IMR-90 (cell line): Measurements from ENCODE around the gene TCF4. TPM values are rescaled to one million over a fixed set of nuclear protein-coding genes. Genes with fewer than 3 reads are reported as not detected.

Source experiments
- ATAC-seq: fragments of 200-7000 bp; cut with Tn5 transposase; 2 replicates; pipeline ENCODE4 v1.9.1; 2020; ENCODE audit warnings: low read depth, mild to moderate bottlenecking, moderate library complexity
- BruUV-seq: library from RNA; stranded (reverse); fragments of 400-500 nt; replicated peaks from 2 replicates; lab custom pipeline; 2021; lab: Mats Ljungman, UMichigan
- CTCF ChIA-PET: fragments of 300-600 bp; formaldehyde crosslinking; extraction: SDS; loops from one replicate; lab custom pipeline; 2021; ENCODE audit warnings: antibody characterized with exemption; lab: Yijun Ruan, JAX
- POLR2A ChIA-PET: fragments of 300-600 bp; sonication (Branson Sonifier 250); formaldehyde crosslinking; loops from one replicate; lab custom pipeline; 2022; ENCODE audit warnings: antibody characterized with exemption; ENCODE audit not compliant: unreplicated experiment; lab: Charles Lee
- DNase-seq: peaks from one replicate; pipeline ENCODE4 v3.0.0; 2013
- H2AFZ ChIP-seq: replicated peaks from 2 replicates; pipeline ENCODE3; 2013; ENCODE audit warnings: low read length, mild to moderate bottlenecking; ENCODE audit not compliant: poor library complexity
- H2AK5ac ChIP-seq: 2 replicates; pipeline ENCODE4 v1.6.1; 2013; ENCODE audit warnings: low read depth, low read length, inconsistent platforms
- H2AK9ac ChIP-seq: replicated peaks from 2 replicates; pipeline ENCODE3; 2013; ENCODE audit warnings: mild to moderate bottlenecking, low read depth, low read length, moderate library complexity; ENCODE audit not compliant: poor library complexity
- H2BK120ac ChIP-seq: 2 replicates; pipeline ENCODE4 v1.6.1; 2013; ENCODE audit warnings: low read depth, low read length, inconsistent platforms
- H2BK15ac ChIP-seq: 3 replicates; pipeline ENCODE4 v1.6.1; 2013; ENCODE audit warnings: low read depth, low read length, inconsistent platforms
- H2BK20ac ChIP-seq: 2 replicates; pipeline ENCODE4 v1.6.1; 2013; ENCODE audit warnings: low read depth, mild to moderate bottlenecking, inconsistent platforms, low read length, moderate library complexity
- H2BK5ac ChIP-seq: 2 replicates; pipeline ENCODE4 v1.6.1; 2013; ENCODE audit warnings: mild to moderate bottlenecking, low read depth, low read length, inconsistent platforms; ENCODE audit not compliant: poor library complexity, severe bottlenecking
- H3K14ac ChIP-seq: replicated peaks from 2 replicates; pipeline ENCODE4 v1.6.1; 2013; ENCODE audit warnings: low read depth, low read length, inconsistent platforms
- H3K18ac ChIP-seq: 2 replicates; pipeline ENCODE4 v1.6.1; 2013; ENCODE audit warnings: low read depth, low read length, control low read depth
- H3K23ac ChIP-seq: 2 replicates; pipeline ENCODE4 v1.6.1; 2013; ENCODE audit warnings: low read depth, low read length, inconsistent platforms
- H3K27ac ChIP-seq: 2 replicates; pipeline ENCODE4 v1.5.1; 2013; ENCODE audit warnings: mild to moderate bottlenecking, control low read depth, low read length; ENCODE audit not compliant: insufficient read depth
- H3K27me3 ChIP-seq: 2 replicates; pipeline ENCODE4 v1.6.1; 2013; ENCODE audit warnings: low read length; ENCODE audit not compliant: control insufficient read depth, insufficient read depth
- H3K36me3 ChIP-seq: 2 replicates; pipeline ENCODE4 v1.6.1; 2013; ENCODE audit warnings: low read length, mixed read lengths; ENCODE audit not compliant: control insufficient read depth, insufficient read depth
- H3K4ac ChIP-seq: 2 replicates; pipeline ENCODE4 v1.6.1; 2013; ENCODE audit warnings: low read depth, low read length, inconsistent platforms
- H3K4me1 ChIP-seq: 2 replicates; pipeline ENCODE4 v1.6.1; 2013; ENCODE audit warnings: low read length, mixed read lengths; ENCODE audit not compliant: control insufficient read depth, insufficient read depth
- H3K4me2 ChIP-seq: 2 replicates; pipeline ENCODE4 v1.6.1; 2013; ENCODE audit warnings: low read depth, mild to moderate bottlenecking, control low read depth, low read length, moderate library complexity
- H3K4me3 ChIP-seq: 2 replicates; pipeline ENCODE4 v1.5.1; 2013; ENCODE audit warnings: low read depth, mild to moderate bottlenecking, control low read depth, low read length, moderate library complexity; ENCODE audit not compliant: insufficient read depth
- H3K56ac ChIP-seq: 2 replicates; pipeline ENCODE4 v1.6.1; 2013; ENCODE audit warnings: low read length, inconsistent platforms; ENCODE audit not compliant: insufficient read depth; ENCODE audit errors: extremely low read depth
- H3K79me1 ChIP-seq, 2 experiments: 2 replicates each; pipeline ENCODE4 v1.6.1; 2013; ENCODE audit warnings: low read length in 2 of 2, inconsistent platforms in 1 of 2, low read depth in 1 of 2
- H3K9ac ChIP-seq: 2 replicates; pipeline ENCODE4 v1.6.1; 2013; ENCODE audit warnings: low read depth, low read length, control low read depth
- H3K9me1 ChIP-seq: 2 replicates; pipeline ENCODE4 v1.6.1; 2013; ENCODE audit warnings: low read length, inconsistent platforms; ENCODE audit not compliant: insufficient read depth
- H3K9me3 ChIP-seq: 2 replicates; pipeline ENCODE4 v1.6.1; 2013; ENCODE audit warnings: low read length; ENCODE audit not compliant: control insufficient read depth, insufficient read depth
- H4K20me1 ChIP-seq: 2 replicates; pipeline ENCODE4 v1.6.1; 2013; ENCODE audit warnings: low read length, inconsistent platforms; ENCODE audit not compliant: insufficient read depth
- H4K5ac ChIP-seq: 2 replicates; pipeline ENCODE4 v1.6.1; 2013; ENCODE audit warnings: mild to moderate bottlenecking, low read depth, low read length, control low read depth
- H4K8ac ChIP-seq, 2 experiments: 2 replicates each; pipeline ENCODE4 v1.6.1; 2013; ENCODE audit warnings: low read depth in 2 of 2, low read length in 2 of 2, control low read depth in 1 of 2, inconsistent platforms in 1 of 2
- H4K91ac ChIP-seq: 2 replicates; pipeline ENCODE4 v1.6.1; 2013; ENCODE audit warnings: low read depth, low read length, inconsistent platforms; ENCODE audit not compliant: insufficient read depth
- BHLHE40 ChIP-seq: fragments of 150-350 bp; IDR thresholded peaks from 2 replicates; pipeline ENCODE4 v1.6.1; 2016; ENCODE audit warnings: mild to moderate bottlenecking, low read depth, low read length
- CEBPB ChIP-seq: IDR thresholded peaks from 2 replicates; pipeline ENCODE4 v1.6.1; 2012; ENCODE audit warnings: low read depth, low read length, improper control_type of control experiment
- CHD1 ChIP-seq: IDR thresholded peaks from 2 replicates; pipeline ENCODE4 v1.6.1; 2012; ENCODE audit warnings: low read depth, low read length, improper control_type of control experiment
- CTCF ChIP-seq: conservative IDR thresholded peaks from 2 replicates; pipeline ENCODE4 v1.5.1; 2012; ENCODE audit warnings: mild to moderate bottlenecking, low read depth, low read length, improper control_type of control experiment
- ELK1 ChIP-seq: fragments of 150-350 bp; IDR thresholded peaks from 2 replicates; pipeline ENCODE4 v1.6.1; 2016; ENCODE audit warnings: low read depth, mild to moderate bottlenecking, low read length, moderate library complexity, borderline replicate concordance
- FOS ChIP-seq: fragments of 150-350 bp; IDR thresholded peaks from 2 replicates; pipeline ENCODE4 v1.6.1; 2016; ENCODE audit warnings: low read depth, low read length
- MAFK ChIP-seq: IDR thresholded peaks from 2 replicates; pipeline ENCODE4 v1.6.1; 2012; ENCODE audit warnings: low read depth, low read length, improper control_type of control experiment
- MAZ ChIP-seq: IDR thresholded peaks from 2 replicates; pipeline ENCODE4 v1.6.1; 2012; ENCODE audit warnings: low read depth, mild to moderate bottlenecking, low read length, improper control_type of control experiment, moderate library complexity, borderline replicate concordance
- MXI1 ChIP-seq: IDR thresholded peaks from 2 replicates; pipeline ENCODE4 v1.6.1; 2012; ENCODE audit warnings: low read depth, mild to moderate bottlenecking, low read length, moderate library complexity, borderline replicate concordance
- NFE2L2 ChIP-seq: fragments of 150-350 bp; IDR thresholded peaks from 2 replicates; pipeline ENCODE4 v1.6.1; 2016; ENCODE audit warnings: low read depth, mild to moderate bottlenecking, low read length
- POLR2A ChIP-seq: IDR thresholded peaks from 2 replicates; pipeline ENCODE4 v1.6.1; 2012; ENCODE audit warnings: mild to moderate bottlenecking, low read depth, low read length
- RAD21 ChIP-seq: IDR thresholded peaks from 2 replicates; pipeline ENCODE4 v1.6.1; 2012; ENCODE audit warnings: low read length, improper control_type of control experiment
- RCOR1 ChIP-seq: IDR thresholded peaks from 2 replicates; pipeline ENCODE4 v1.6.1; 2012; ENCODE audit warnings: mild to moderate bottlenecking, low read length, improper control_type of control experiment; ENCODE audit not compliant: insufficient replicate concordance
- RFX5 ChIP-seq: IDR thresholded peaks from 2 replicates; pipeline ENCODE4 v1.8.0; 2012; ENCODE audit warnings: low read depth, mild to moderate bottlenecking, low read length, moderate library complexity
- SMC3 ChIP-seq: fragments of 150-350 bp; IDR thresholded peaks from 2 replicates; pipeline ENCODE4 v1.6.1; 2016; ENCODE audit warnings: low read depth, mild to moderate bottlenecking, antibody characterized with exemption, low read length, moderate library complexity
- USF2 ChIP-seq: fragments of 150-350 bp; IDR thresholded peaks from 2 replicates; pipeline ENCODE4 v1.6.1; 2017; ENCODE audit warnings: mild to moderate bottlenecking, antibody characterized with exemption, low read length, low read depth
- WGBS, 2 experiments: methylation state at CpG; one replicate each; pipeline versions ENCODE4 v1.1.5 to v1.1.7; 2013; ENCODE audit warnings: missing lambda C conversion rate in 2 of 2; ENCODE audit not compliant: insufficient read length in 1 of 2; ENCODE audit errors: extremely low coverage in 2 of 2; 5-methylcytosine and 5-hydroxymethylcytosine counted together
- dilution Hi-C: fragments of 300-500 bp; cut with HindIII; formaldehyde crosslinking; loops from one replicate; pipeline ENCODE4 v1.14.3; 2018; ENCODE audit warnings: low sequenced_read_pairs; ENCODE audit not compliant: unreplicated experiment
- in situ Hi-C: fragments of 300-500 bp; cut with MboI; formaldehyde crosslinking; loops from 3 replicates; pipeline ENCODE4 v1.14.3; 2019; ENCODE audit warnings: low sequenced_read_pairs, inconsistent platforms, mixed read lengths
- intact Hi-C: fragments of 100-400 bp; cut with micrococcal nuclease; formaldehyde crosslinking; loops from 2 replicates; pipeline ENCODE4 v1.10.0; 2022
- polyA plus RNA-seq, 3 experiments: library from polyadenylated mRNA; depleted of rRNA; stranded (reverse); fragments of >200 nt; gene quantifications; 2 replicates each; pipeline ENCODE4 v1.2.3, GENCODE V29; 2012; ENCODE audit warnings: low replicate concordance in 1 of 3
- total RNA-seq: library from RNA; depleted of rRNA; stranded (reverse); fragments of >200 nt; gene quantifications from 2 replicates; pipeline ENCODE4 v1.2.3, GENCODE V29; 2012

TCF4 gene
- total and polyA plus RNA-seq, 2 of the 4 experiments (the other 2 are of a cell fraction) = 30.0 to 87.1 TPM

GRCh38 chr18:55634545-55634944, 46.6 kb upstream of the TCF4 start:
- H3K4ac ChIP-seq = peak overlapping the region; percentile 69; the same call in 1 of the 2 replicates
- H2AK5ac ChIP-seq = no peak overlapping the region
- peak overlapping the region; percentile 42 for H2BK5ac ChIP-seq
- intact Hi-C loops (no loop called here), dilution Hi-C loops (no loop called here), in situ Hi-C loops (no loop called here)
- TF ChIP-seq NFE2L2 (no peak), CEBPB (peak; percentile 96), SMC3 (no peak), ELK1 (no peak), POLR2A (no peak), BHLHE40 (0 out of 2 replicates have a peak, but pooled peaks have one; percentile 22), USF2 (no peak), RFX5 (no peak), CHD1 (no peak), RCOR1 (no peak), CTCF (no peak), MAZ (no peak), MAFK (no peak), MXI1 (no peak), RAD21 (no peak), FOS (peak; percentile 56; the same call in 1 of the 2 replicates)
- no peaks in the 10 kb centered on the region for H4K20me1 ChIP-seq
- no peaks in the 10 kb centered on the region for H3K79me1 ChIP-seq
- DNase-seq (peak; percentile 84), ATAC-seq (peak; percentile 70)
- H2BK15ac ChIP-seq = no peak overlapping the region
- H4K8ac ChIP-seq = 0 out of 4 replicates have a peak overlapping the region, but pooled peaks have one; percentile 5 to 71
- no peak overlapping the region for H4K5ac ChIP-seq
- H3K18ac ChIP-seq = no peak overlapping the region
- no peak overlapping the region for H3K9ac ChIP-seq
- H3K14ac ChIP-seq = no peak overlapping the region
- H2AFZ ChIP-seq = no peak overlapping the region
- BruUV-seq = no TSS peak
- H4K91ac ChIP-seq = no peak overlapping the region
- H3K9me1 ChIP-seq = peaks cover 3% of the 10 kb centered on the region; the same call in 1 of the 2 replicates
- no peaks in the 10 kb centered on the region for H3K36me3 ChIP-seq
- H3K4me3 ChIP-seq = no peak overlapping the region
- H2BK120ac ChIP-seq = peak overlapping the region; percentile 74; the same call in 1 of the 2 replicates
- H3K27ac ChIP-seq = no peak overlapping the region
- WGBS, 2 experiments = 42% methylated on average over 2 of the region's 3 CpGs; no CpG with 5 or more reads in 1 of the 2 experiments
- peaks cover 3% of the 10 kb centered on the region; the same call in 1 of the 2 replicates for H3K4me1 ChIP-seq
- H3K9me3 ChIP-seq = no peaks in the 10 kb centered on the region
- no peaks in the 10 kb centered on the region for H3K27me3 ChIP-seq
- CTCF ChIA-PET = no interaction called here
- POLR2A ChIA-PET = no interaction called here
- no peak overlapping the region for H2AK9ac ChIP-seq
- peak overlapping the region; percentile 32; the same call in 1 of the 2 replicates for H3K23ac ChIP-seq
- no peak overlapping the region for H3K56ac ChIP-seq
- peak overlapping the region; percentile 77; the same call in 1 of the 2 replicates for H2BK20ac ChIP-seq
- H3K4me2 ChIP-seq = no peak overlapping the region
